Suprapubic skin (tissue), 3 donors: ENCODE measurements around the gene DNMT3A.

Source experiments
- EP300 ChIP-seq: sonication (generic); formaldehyde crosslinking; IDR thresholded peaks from one replicate; pipeline ENCODE4 v1.6.1; 2017; ENCODE audit warnings: antibody characterized with exemption
- POLR2A ChIP-seq, 2 donors: fragments of 450-650 bp; IDR thresholded peaks; one replicate each; pipeline ENCODE4 v1.6.1; 2017; ENCODE audit warnings: antibody characterized with exemption in 2 of 2, mild to moderate bottlenecking in 2 of 2, moderate library complexity in 2 of 2
- TF ChIP-seq, protein P1 (sequence below), 2 donors: fragments of 200-600 bp in 1 of 2; fragments of 450-650 bp in 1 of 2; sonication (generic) in 1 of 2; IDR thresholded peaks; one replicate each; pipeline ENCODE4 v1.5.1; 2016 to 2019; ENCODE audit warnings: antibody characterized with exemption in 2 of 2, mild to moderate bottlenecking in 1 of 2, moderate library complexity in 1 of 2

DNA sequence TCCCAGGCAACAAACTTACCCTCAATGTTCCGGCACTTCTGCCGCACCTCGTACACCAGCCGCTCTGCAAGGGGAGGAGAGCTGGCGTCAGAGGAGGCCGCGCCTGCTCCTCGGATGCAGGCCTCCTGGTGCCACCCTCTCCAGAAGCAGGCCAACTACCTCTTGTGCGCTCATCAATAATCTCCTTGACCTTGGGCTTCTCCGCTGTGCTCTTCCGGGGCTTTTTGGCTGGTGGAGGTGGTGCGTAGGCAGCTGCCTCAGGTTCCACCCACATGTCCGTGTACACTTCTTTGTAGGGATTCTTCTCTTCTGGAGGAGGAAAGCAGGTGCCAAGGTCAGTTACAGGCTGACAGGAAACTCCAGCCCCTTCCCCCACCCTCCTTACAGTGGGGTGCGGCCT is 95.7 kb downstream of the DNMT3A start:
- TF ChIP-seq, protein P1, sequence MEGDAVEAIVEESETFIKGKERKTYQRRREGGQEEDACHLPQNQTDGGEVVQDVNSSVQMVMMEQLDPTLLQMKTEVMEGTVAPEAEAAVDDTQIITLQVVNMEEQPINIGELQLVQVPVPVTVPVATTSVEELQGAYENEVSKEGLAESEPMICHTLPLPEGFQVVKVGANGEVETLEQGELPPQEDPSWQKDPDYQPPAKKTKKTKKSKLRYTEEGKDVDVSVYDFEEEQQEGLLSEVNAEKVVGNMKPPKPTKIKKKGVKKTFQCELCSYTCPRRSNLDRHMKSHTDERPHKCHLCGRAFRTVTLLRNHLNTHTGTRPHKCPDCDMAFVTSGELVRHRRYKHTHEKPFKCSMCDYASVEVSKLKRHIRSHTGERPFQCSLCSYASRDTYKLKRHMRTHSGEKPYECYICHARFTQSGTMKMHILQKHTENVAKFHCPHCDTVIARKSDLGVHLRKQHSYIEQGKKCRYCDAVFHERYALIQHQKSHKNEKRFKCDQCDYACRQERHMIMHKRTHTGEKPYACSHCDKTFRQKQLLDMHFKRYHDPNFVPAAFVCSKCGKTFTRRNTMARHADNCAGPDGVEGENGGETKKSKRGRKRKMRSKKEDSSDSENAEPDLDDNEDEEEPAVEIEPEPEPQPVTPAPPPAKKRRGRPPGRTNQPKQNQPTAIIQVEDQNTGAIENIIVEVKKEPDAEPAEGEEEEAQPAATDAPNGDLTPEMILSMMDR (IDR thresholded peaks at IDR 0.05), result no peak
- TF ChIP-seq EP300 (no peak), POLR2A (IDR thresholded peaks at IDR 0.05) (no peak)
